GM20000 (cell line): ENCODE data around the gene ZNF792.
"Not testable (repeated sequence)": the region's sequence is repeated elsewhere in the genome, so short reads cannot be mapped to it uniquely, and the experiment has no call there.

Experiments used
- DNase-seq: peaks from one replicate; pipeline ENCODE4 v3.0.0; 2012; ENCODE audit warnings: low spot score
- CTCF ChIP-seq: IDR thresholded peaks from 2 replicates; pipeline ENCODE4 v1.5.1; 2012; ENCODE audit warnings: mild to moderate bottlenecking, control low read depth; ENCODE audit errors: extremely low read depth, missing control alignments

The ZNF792 gene

GRCh38 chr19:34938886-34939285 is 25.1 kb downstream of the ZNF792 start:
- no peak for TF ChIP-seq CTCF
- DNase-seq: no peak

- DNase-seq: no peak
- TF ChIP-seq CTCF: no peak
These were observed 27.8 kb downstream of the ZNF792 start for GRCh38 chr19:34936184-34936583.

- no peak for TF ChIP-seq CTCF
- DNase-seq: no peak
These were observed 31.5 kb downstream of the ZNF792 start for GRCh38 chr19:34932494-34932893.

GRCh38 chr19:34926685-34927375 is 37.2 kb downstream of the ZNF792 start, which contains the start of gene ZNF30:
Gene ZNF30, plus strand, starts transcription at chr19:34926903. Its CDS starts 3,045 bp downstream, at chr19:34929948.
- peak; percentile 96 for DNase-seq
- TF ChIP-seq CTCF: no peak

- no peak for DNase-seq
- TF ChIP-seq CTCF: no peak
These were observed 37.7 kb downstream of the ZNF792 start for GRCh38 chr19:34926361-34926684.

- no peak for TF ChIP-seq CTCF
- DNase-seq: no peak
These were observed 38.7 kb downstream of the ZNF792 start for GRCh38 chr19:34925278-34925855.

GRCh38 chr19:34920090-34920786 is 43.8 kb downstream of the ZNF792 start:
- DNase-seq: not testable (repeated sequence)
